GM23248 (cell line): ENCODE results near the gene SSNA1.

Experiments
- EZH2 ChIP-seq: fragments of 200-600 bp; sonication (generic); IDR thresholded peaks from 2 replicates; pipeline ENCODE4 v1.6.1; 2018; ENCODE audit warnings: antibody characterized with exemption, mild to moderate bottlenecking; ENCODE audit not compliant: insufficient read depth, poor library complexity, severe bottlenecking
- EZH2phosphoT487 ChIP-seq: fragments of 200-600 bp; sonication (generic); IDR thresholded peaks from 2 replicates; pipeline ENCODE4 v1.6.1; 2018; ENCODE audit warnings: antibody characterized with exemption, moderate library complexity, mild to moderate bottlenecking, low read depth; ENCODE audit not compliant: insufficient read depth

DNA sequence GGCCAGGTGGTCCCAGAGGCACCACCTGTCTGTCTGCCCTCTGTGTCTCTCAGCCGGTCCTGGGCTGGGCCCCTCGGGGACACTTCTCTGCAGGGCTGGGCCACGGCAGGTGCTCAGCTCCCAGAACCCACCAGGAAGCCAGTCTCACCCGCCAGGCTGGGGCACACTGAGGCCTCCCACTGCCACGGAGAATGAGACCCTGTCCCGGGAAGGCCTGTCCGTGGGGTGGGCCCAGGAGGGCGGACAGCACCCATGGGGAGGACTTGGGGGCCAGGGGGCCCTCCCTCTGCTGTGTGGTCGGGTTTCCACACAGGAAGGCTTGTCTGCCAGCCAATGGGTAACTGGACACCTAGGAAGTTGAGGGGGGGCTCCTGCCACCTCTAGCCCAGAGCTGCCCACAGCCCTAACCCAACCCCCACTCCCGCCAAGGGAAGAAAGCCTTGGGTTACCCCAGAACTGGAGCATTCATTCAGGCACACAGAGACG lies 48.5 kb downstream of the SSNA1 start:
- TF ChIP-seq EZH2 (no peak), EZH2phosphoT487 (no peak)
